WTC11 (cell line): Measurements from ENCODE around the gene ZNF48. TPM values are rescaled to one million over a fixed set of nuclear protein-coding genes. Genes with fewer than 3 reads are reported as not detected.

ENCODE experiments used
- ATAC-seq: fragments of 200-7000 bp; cut with Tn5 transposase; 2 replicates; pipeline ENCODE4 v1.10.0; 2021; ENCODE audit warnings: mild to moderate bottlenecking, moderate library complexity
- CTCF ChIA-PET: fragments of 300-600 bp; sonication (Branson Sonifier 250); formaldehyde crosslinking; loops from one replicate; lab custom pipeline; 2021; ENCODE audit warnings: antibody characterized with exemption; lab: Charles Lee
- POLR2A ChIA-PET: fragments of 350-600 bp; sonication (Branson Sonifier 250); formaldehyde crosslinking; loops from one replicate; lab custom pipeline; 2021; ENCODE audit warnings: antibody characterized with exemption; lab: Charles Lee
- DNase-seq: peaks from one replicate; pipeline ENCODE4 v3.0.0; 2021; ENCODE audit warnings: low spot score
- H3K27ac Mint-ChIP-seq: 2 replicates; pipeline ENCODE4 v1.8.0; 2021; ENCODE audit warnings: mixed read lengths
- H3K27me3 Mint-ChIP-seq: 2 replicates; pipeline ENCODE4 v1.8.0; 2021; ENCODE audit warnings: low read depth, mild to moderate bottlenecking, moderate library complexity, mixed read lengths
- H3K36me3 Mint-ChIP-seq: 2 replicates; pipeline ENCODE4 v1.8.0; 2021; ENCODE audit warnings: mixed read lengths
- H3K4me1 Mint-ChIP-seq: 2 replicates; pipeline ENCODE4 v1.8.0; 2022; ENCODE audit warnings: mixed read lengths
- H3K4me3 Mint-ChIP-seq: 2 replicates; pipeline ENCODE4 v1.8.0; 2021; ENCODE audit warnings: mild to moderate bottlenecking, moderate library complexity, mixed read lengths
- H3K9me3 Mint-ChIP-seq: 2 replicates; pipeline ENCODE4 v1.8.0; 2021; ENCODE audit warnings: mixed read lengths
- ATF1 ChIP-seq: sonication (generic); formaldehyde crosslinking; IDR thresholded peaks from 2 replicates; pipeline ENCODE4 v1.8.1; 2023; ENCODE audit warnings: mild to moderate bottlenecking, moderate library complexity, missing genetic modification reagents
- ATF6 ChIP-seq: sonication (generic); formaldehyde crosslinking; IDR thresholded peaks from 2 replicates; pipeline ENCODE4 v1.8.1; 2023; ENCODE audit warnings: mild to moderate bottlenecking, missing genetic modification reagents
- CDX4 ChIP-seq: fragments of 250-450 bp; sonication (Bioruptor Pico); IDR thresholded peaks from 2 replicates; pipeline ENCODE4 v1.9.0; 2021; ENCODE audit warnings: moderate library complexity, mild to moderate bottlenecking, inconsistent platforms, borderline replicate concordance
- ELF4 ChIP-seq: sonication (generic); formaldehyde crosslinking; IDR thresholded peaks from 2 replicates; pipeline ENCODE4 v1.8.1; 2022; ENCODE audit warnings: low read depth, mild to moderate bottlenecking, moderate library complexity, missing genetic modification reagents
- FOXP4 ChIP-seq: sonication (generic); formaldehyde crosslinking; IDR thresholded peaks from 2 replicates; pipeline ENCODE4 v1.8.0; 2022; ENCODE audit warnings: mild to moderate bottlenecking, missing genetic modification reagents
- GABPB1 ChIP-seq: sonication (generic); formaldehyde crosslinking; IDR thresholded peaks from 2 replicates; pipeline ENCODE4 v1.8.1; 2023; ENCODE audit warnings: mild to moderate bottlenecking, missing genetic modification reagents
- GRHL2 ChIP-seq: fragments of 250-450 bp; sonication (Bioruptor Pico); IDR thresholded peaks from 2 replicates; pipeline ENCODE4 v1.8.0; 2022; ENCODE audit warnings: mild to moderate bottlenecking, moderate library complexity; ENCODE audit not compliant: insufficient replicate concordance, severe bottlenecking
- KAT7 ChIP-seq: sonication (generic); formaldehyde crosslinking; IDR thresholded peaks from 2 replicates; pipeline ENCODE4 v1.8.1; 2023; ENCODE audit warnings: missing genetic modification reagents, mild to moderate bottlenecking, borderline replicate concordance
- NFE2L1 ChIP-seq: sonication (generic); formaldehyde crosslinking; IDR thresholded peaks from 2 replicates; pipeline ENCODE4 v1.8.1; 2023; ENCODE audit warnings: missing genetic modification reagents
- OVOL2 ChIP-seq: fragments of 250-450 bp; sonication (Bioruptor Pico); IDR thresholded peaks from 2 replicates; pipeline ENCODE4 v1.9.0; 2021; ENCODE audit warnings: mild to moderate bottlenecking, borderline replicate concordance
- RELA ChIP-seq: sonication (generic); formaldehyde crosslinking; IDR thresholded peaks from 2 replicates; pipeline ENCODE4 v1.8.1; 2022; ENCODE audit warnings: missing genetic modification reagents, mild to moderate bottlenecking, borderline replicate concordance
- STAT6 ChIP-seq: sonication (generic); formaldehyde crosslinking; conservative IDR thresholded peaks from 2 replicates; pipeline ENCODE4 v1.8.1; 2023; ENCODE audit warnings: mild to moderate bottlenecking, low read depth, missing genetic modification reagents, moderate library complexity
- TP53 ChIP-seq: sonication (generic); formaldehyde crosslinking; IDR thresholded peaks from 2 replicates; pipeline ENCODE4 v1.8.1; 2023; ENCODE audit warnings: mild to moderate bottlenecking, missing genetic modification reagents
- ZBTB21 ChIP-seq: sonication (generic); formaldehyde crosslinking; IDR thresholded peaks from 2 replicates; pipeline ENCODE4 v1.8.1; 2023; ENCODE audit warnings: mild to moderate bottlenecking, missing genetic modification reagents, borderline replicate concordance
- ZNF121 ChIP-seq: sonication (generic); formaldehyde crosslinking; IDR thresholded peaks from 2 replicates; pipeline ENCODE4 v1.8.0; 2023; ENCODE audit warnings: missing genetic modification reagents
- total RNA-seq: library from RNA; stranded (reverse); gene quantifications from 3 replicates; pipeline ENCODE4 v1.2.3, GENCODE V29; 2021
- TF ChIP-seq, protein P1 (sequence below): sonication (generic); formaldehyde crosslinking; IDR thresholded peaks from 2 replicates; pipeline ENCODE4 v1.8.1; 2023; ENCODE audit warnings: mild to moderate bottlenecking, missing genetic modification reagents
- TF ChIP-seq, protein P2 (sequence below): fragments of 250-450 bp; sonication (Bioruptor Pico); IDR thresholded peaks from 2 replicates; pipeline ENCODE4 v2.1.2; 2022; ENCODE audit warnings: mild to moderate bottlenecking, moderate library complexity
- TF ChIP-seq, protein P3 (sequence below): fragments of 250-450 bp; sonication (Bioruptor Pico); IDR thresholded peaks from 2 replicates; pipeline ENCODE4 v1.9.0; 2021; ENCODE audit warnings: mild to moderate bottlenecking, borderline replicate concordance

ZNF48 gene
- total RNA-seq, 1 experiment from 2014 or later, result 39.3 TPM

GRCh38 chr16:30348113-30348512 is 47.1 kb upstream of the ZNF48 start:
- DNase-seq, result no peak
- H3K4me3 Mint-ChIP-seq, result no peak overlapping the region
- no peak overlapping the region for H3K27ac Mint-ChIP-seq
- H3K4me1 Mint-ChIP-seq, result no peaks in the 10 kb centered on the region
- H3K9me3 Mint-ChIP-seq, result no peaks in the 10 kb centered on the region
- TF ChIP-seq KAT7 (CRISPR knock-in tag), result no peak
- TF ChIP-seq, all 79 proteins: peak for 0
- ChIA-PET CTCF (no interaction called here), POLR2A (no interaction called here)
- Mint-ChIP-seq H3K36me3 (peaks cover 22% of the 10 kb centered on the region), H3K27me3 (no peaks in the 10 kb centered on the region)
- ATAC-seq, result no peak

GRCh38 chr16:30348929-30349328 is 46.3 kb upstream of the ZNF48 start:
- Mint-ChIP-seq H3K36me3 (peaks cover 26% of the 10 kb centered on the region), H3K4me3 (no peak overlapping the region), H3K27ac (no peak overlapping the region)
- no peak for DNase-seq
- CTCF ChIA-PET, result no interaction called here
- TF ChIP-seq CDX4, result no peak
- no peak for TF ChIP-seq FOXP4
- TF ChIP-seq OVOL2 (CRISPR knock-in tag), result no peak
- TF ChIP-seq ZBTB21 (CRISPR knock-in tag), result no peak
- TF ChIP-seq ELF4 (CRISPR knock-in tag), result no peak
- TF ChIP-seq ZNF121 (CRISPR knock-in tag), result no peak
- TF ChIP-seq, protein P1, sequence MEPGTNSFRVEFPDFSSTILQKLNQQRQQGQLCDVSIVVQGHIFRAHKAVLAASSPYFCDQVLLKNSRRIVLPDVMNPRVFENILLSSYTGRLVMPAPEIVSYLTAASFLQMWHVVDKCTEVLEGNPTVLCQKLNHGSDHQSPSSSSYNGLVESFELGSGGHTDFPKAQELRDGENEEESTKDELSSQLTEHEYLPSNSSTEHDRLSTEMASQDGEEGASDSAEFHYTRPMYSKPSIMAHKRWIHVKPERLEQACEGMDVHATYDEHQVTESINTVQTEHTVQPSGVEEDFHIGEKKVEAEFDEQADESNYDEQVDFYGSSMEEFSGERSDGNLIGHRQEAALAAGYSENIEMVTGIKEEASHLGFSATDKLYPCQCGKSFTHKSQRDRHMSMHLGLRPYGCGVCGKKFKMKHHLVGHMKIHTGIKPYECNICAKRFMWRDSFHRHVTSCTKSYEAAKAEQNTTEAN (CRISPR knock-in tag), result no peak
- TF ChIP-seq, protein P2, sequence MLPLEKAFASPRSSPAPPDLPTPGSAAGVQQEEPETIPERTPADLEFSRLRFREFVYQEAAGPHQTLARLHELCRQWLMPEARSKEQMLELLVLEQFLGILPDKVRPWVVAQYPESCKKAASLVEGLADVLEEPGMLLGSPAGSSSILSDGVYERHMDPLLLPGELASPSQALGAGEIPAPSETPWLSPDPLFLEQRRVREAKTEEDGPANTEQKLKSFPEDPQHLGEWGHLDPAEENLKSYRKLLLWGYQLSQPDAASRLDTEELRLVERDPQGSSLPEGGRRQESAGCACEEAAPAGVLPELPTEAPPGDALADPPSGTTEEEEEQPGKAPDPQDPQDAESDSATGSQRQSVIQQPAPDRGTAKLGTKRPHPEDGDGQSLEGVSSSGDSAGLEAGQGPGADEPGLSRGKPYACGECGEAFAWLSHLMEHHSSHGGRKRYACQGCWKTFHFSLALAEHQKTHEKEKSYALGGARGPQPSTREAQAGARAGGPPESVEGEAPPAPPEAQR (CRISPR knock-in tag), result no peak
- TF ChIP-seq STAT6 (CRISPR knock-in tag), result no peak
- no peak for TF ChIP-seq GABPB1 (CRISPR knock-in tag)
- no peak for TF ChIP-seq GRHL2 (CRISPR knock-in tag)
- TF ChIP-seq RELA (CRISPR knock-in tag), result no peak
- TF ChIP-seq, all 79 proteins: peak for 0
- Mint-ChIP-seq H3K9me3 (no peaks in the 10 kb centered on the region), H3K27me3 (no peaks in the 10 kb centered on the region), H3K4me1 (no peaks in the 10 kb centered on the region)
- POLR2A ChIA-PET, result no interaction called here
- no peak for ATAC-seq

- Mint-ChIP-seq H3K27ac (no peak overlapping the region), H3K4me1 (peaks cover 6% of the 10 kb centered on the region), H3K27me3 (no peaks in the 10 kb centered on the region), H3K4me3 (no peak overlapping the region), H3K9me3 (no peaks in the 10 kb centered on the region), H3K36me3 (peaks cover 28% of the 10 kb centered on the region)
- ChIA-PET POLR2A (no interaction called here), CTCF (interaction anchor here (0.6 kb wide), 1 partner anchor 71 kb away, joined by 3 read pairs; no protein-coding TSS in a partner anchor)
- ATAC-seq (no peak), DNase-seq (no peak)
- TF ChIP-seq ATF1 (CRISPR knock-in tag), result no peak
- no peak for TF ChIP-seq TP53 (CRISPR knock-in tag)
- no peak for TF ChIP-seq ATF6
- TF ChIP-seq NFE2L1 (CRISPR knock-in tag), result no peak
- TF ChIP-seq, protein P3, sequence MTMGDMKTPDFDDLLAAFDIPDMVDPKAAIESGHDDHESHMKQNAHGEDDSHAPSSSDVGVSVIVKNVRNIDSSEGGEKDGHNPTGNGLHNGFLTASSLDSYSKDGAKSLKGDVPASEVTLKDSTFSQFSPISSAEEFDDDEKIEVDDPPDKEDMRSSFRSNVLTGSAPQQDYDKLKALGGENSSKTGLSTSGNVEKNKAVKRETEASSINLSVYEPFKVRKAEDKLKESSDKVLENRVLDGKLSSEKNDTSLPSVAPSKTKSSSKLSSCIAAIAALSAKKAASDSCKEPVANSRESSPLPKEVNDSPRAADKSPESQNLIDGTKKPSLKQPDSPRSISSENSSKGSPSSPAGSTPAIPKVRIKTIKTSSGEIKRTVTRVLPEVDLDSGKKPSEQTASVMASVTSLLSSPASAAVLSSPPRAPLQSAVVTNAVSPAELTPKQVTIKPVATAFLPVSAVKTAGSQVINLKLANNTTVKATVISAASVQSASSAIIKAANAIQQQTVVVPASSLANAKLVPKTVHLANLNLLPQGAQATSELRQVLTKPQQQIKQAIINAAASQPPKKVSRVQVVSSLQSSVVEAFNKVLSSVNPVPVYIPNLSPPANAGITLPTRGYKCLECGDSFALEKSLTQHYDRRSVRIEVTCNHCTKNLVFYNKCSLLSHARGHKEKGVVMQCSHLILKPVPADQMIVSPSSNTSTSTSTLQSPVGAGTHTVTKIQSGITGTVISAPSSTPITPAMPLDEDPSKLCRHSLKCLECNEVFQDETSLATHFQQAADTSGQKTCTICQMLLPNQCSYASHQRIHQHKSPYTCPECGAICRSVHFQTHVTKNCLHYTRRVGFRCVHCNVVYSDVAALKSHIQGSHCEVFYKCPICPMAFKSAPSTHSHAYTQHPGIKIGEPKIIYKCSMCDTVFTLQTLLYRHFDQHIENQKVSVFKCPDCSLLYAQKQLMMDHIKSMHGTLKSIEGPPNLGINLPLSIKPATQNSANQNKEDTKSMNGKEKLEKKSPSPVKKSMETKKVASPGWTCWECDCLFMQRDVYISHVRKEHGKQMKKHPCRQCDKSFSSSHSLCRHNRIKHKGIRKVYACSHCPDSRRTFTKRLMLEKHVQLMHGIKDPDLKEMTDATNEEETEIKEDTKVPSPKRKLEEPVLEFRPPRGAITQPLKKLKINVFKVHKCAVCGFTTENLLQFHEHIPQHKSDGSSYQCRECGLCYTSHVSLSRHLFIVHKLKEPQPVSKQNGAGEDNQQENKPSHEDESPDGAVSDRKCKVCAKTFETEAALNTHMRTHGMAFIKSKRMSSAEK (CRISPR knock-in tag), result no peak
Observed at GRCh38 chr16:30349675-30350074, 45.5 kb upstream of the ZNF48 start.
